RWPE1 (cell line): ENCODE measurements around the gene MRO.

ENCODE experiments used
- CTCF ChIA-PET: fragments of 350-600 bp; sonication (Branson Sonifier 250); formaldehyde crosslinking; extraction: SDS; loops from one replicate; lab custom pipeline; 2021; lab: Yijun Ruan, JAX
- POLR2A ChIA-PET: fragments of 400-600 bp; formaldehyde crosslinking; extraction: SDS; loops from one replicate; lab custom pipeline; 2020; ENCODE audit warnings: antibody characterized with exemption; ENCODE audit not compliant: low non-redundant PET; lab: Yijun Ruan, JAX
- DNase-seq: peaks from one replicate; pipeline ENCODE4 v3.0.0; 2012; ENCODE audit warnings: low spot score
- H3K27ac ChIP-seq: fragments of 450-650 bp; 2 replicates; pipeline ENCODE4 v1.5.1; 2017
- CTCF ChIP-seq: fragments of 450-650 bp; conservative IDR thresholded peaks from 2 replicates; pipeline ENCODE4 v1.5.1; 2017; ENCODE audit warnings: low read depth, mild to moderate bottlenecking

MRO gene

GRCh38 chr18:50830544-50830943, 10.7 kb upstream of the MRO start:
- DNase-seq: no peak
- H3K27ac ChIP-seq: no peak overlapping the region
- POLR2A ChIA-PET: no interaction called here
- no peak for TF ChIP-seq CTCF
- CTCF ChIA-PET: no interaction called here

GRCh38 chr18:50829644-50830043, 9.8 kb upstream of the MRO start:
- DNase-seq: no peak
- H3K27ac ChIP-seq: no peak overlapping the region
- no peak for TF ChIP-seq CTCF
- CTCF ChIA-PET: no interaction called here
- POLR2A ChIA-PET: no interaction called here

GRCh38 chr18:50826027-50826426, 6.2 kb upstream of the MRO start:
- H3K27ac ChIP-seq: no peak overlapping the region
- no peak for DNase-seq
- CTCF ChIA-PET: no interaction called here
- POLR2A ChIA-PET: no interaction called here
- no peak for TF ChIP-seq CTCF

GRCh38 chr18:50825621-50826020, 5.8 kb upstream of the MRO start:
- ChIA-PET POLR2A (no interaction called here), CTCF (no interaction called here)
- no peak for DNase-seq
- TF ChIP-seq CTCF: no peak
- H3K27ac ChIP-seq: no peak overlapping the region

- POLR2A ChIA-PET: no interaction called here
- CTCF ChIA-PET: no interaction called here
- DNase-seq: no peak
- TF ChIP-seq CTCF: no peak
- H3K27ac ChIP-seq: no peak overlapping the region
Observed at GRCh38 chr18:50822756-50823155, 2.9 kb upstream of the MRO start.

- ChIA-PET POLR2A (no interaction called here), CTCF (no interaction called here)
- no peak for DNase-seq
- no peak for TF ChIP-seq CTCF
- no peak overlapping the region for H3K27ac ChIP-seq
Observed at GRCh38 chr18:50820901-50821520, 1.2 kb upstream of the MRO start.
